ENCODE data around the gene PRKCE.

DNA sequence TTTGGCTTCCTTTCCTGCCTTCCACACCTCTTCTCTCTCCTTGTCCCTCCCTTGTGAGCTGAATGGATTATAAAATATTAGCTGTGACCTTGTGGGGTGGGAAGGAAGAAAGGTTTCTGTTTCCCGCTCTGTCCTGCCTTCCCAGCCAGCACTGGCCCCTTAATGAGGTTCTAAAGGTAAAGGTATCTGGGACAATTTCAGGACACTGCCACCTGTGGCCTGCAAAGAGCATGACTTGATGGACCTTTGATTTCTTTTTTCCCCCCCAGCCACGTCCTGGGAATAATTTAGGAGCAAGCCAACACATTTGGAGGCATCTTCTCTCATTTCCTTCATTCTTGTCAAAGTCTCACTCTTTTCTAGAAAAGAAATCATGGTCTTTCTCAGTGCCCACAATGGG is 399.0 kb downstream of the PRKCE start:
- TF ChIP-seq, protein P1, sequence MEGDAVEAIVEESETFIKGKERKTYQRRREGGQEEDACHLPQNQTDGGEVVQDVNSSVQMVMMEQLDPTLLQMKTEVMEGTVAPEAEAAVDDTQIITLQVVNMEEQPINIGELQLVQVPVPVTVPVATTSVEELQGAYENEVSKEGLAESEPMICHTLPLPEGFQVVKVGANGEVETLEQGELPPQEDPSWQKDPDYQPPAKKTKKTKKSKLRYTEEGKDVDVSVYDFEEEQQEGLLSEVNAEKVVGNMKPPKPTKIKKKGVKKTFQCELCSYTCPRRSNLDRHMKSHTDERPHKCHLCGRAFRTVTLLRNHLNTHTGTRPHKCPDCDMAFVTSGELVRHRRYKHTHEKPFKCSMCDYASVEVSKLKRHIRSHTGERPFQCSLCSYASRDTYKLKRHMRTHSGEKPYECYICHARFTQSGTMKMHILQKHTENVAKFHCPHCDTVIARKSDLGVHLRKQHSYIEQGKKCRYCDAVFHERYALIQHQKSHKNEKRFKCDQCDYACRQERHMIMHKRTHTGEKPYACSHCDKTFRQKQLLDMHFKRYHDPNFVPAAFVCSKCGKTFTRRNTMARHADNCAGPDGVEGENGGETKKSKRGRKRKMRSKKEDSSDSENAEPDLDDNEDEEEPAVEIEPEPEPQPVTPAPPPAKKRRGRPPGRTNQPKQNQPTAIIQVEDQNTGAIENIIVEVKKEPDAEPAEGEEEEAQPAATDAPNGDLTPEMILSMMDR (conservative IDR thresholded peaks at IDR 0.05; ENCODE audit: low read depth, low read length), result no peak
- TF ChIP-seq EZH2 (IDR thresholded peaks at IDR 0.05; ENCODE audit: borderline replicate concordance, low read depth, low read length, poor library complexity, severe bottlenecking), result no peak
